ENCODE measurements around the gene TMEM94. TPM values are rescaled to one million over a fixed set of nuclear protein-coding genes. Genes with fewer than 3 reads are reported as not detected.

Gene TMEM94
- total and polyA plus RNA-seq, 2 of the 13 experiments (the other 11 are each of a cell fraction or from before 2014, with no cell fraction given), result 32.6 to 134 TPM

GRCh38 chr17:75457047-75457654 lies 716 bp downstream of the TMEM94 start (continued):
- peak; percentile 33; the same call in 1 of the 2 replicates for TF ChIP-seq ZFP91 (CRISPR knock-in tag; IDR thresholded peaks at IDR 0.05; ENCODE audit: borderline replicate concordance)
- TF ChIP-seq ZNF484 (CRISPR knock-in tag; IDR thresholded peaks at IDR 0.05; ENCODE audit: borderline replicate concordance, low read depth), result 0 out of 2 replicates have a peak, but pooled peaks have one; percentile 35
- no peak for TF ChIP-seq ARID4A (CRISPR knock-in tag; IDR thresholded peaks at IDR 0.05; ENCODE audit: borderline replicate concordance)
- TF ChIP-seq ZBTB3 (CRISPR knock-in tag; IDR thresholded peaks at IDR 0.05; ENCODE audit: borderline replicate concordance, low read depth), result peak; percentile 59; the same call in 1 of the 2 replicates
- TF ChIP-seq ZSCAN22 (CRISPR knock-in tag; IDR thresholded peaks at IDR 0.05), result 0 out of 2 replicates have a peak, but pooled peaks have one; percentile 64
- 0 out of 2 replicates have a peak, but pooled peaks have one; percentile 17 for TF ChIP-seq ZNF44 (CRISPR knock-in tag; IDR thresholded peaks at IDR 0.05)
- TF ChIP-seq ATF5 (CRISPR knock-in tag; IDR thresholded peaks at IDR 0.05; ENCODE audit: low read depth), result no peak
- peak; percentile 78; the same call in 1 of the 2 replicates for TF ChIP-seq CC2D1A (CRISPR knock-in tag; IDR thresholded peaks at IDR 0.05)
- peak; percentile 53; the same call in 1 of the 2 replicates for TF ChIP-seq RAD51 (IDR thresholded peaks at IDR 0.05; ENCODE audit: borderline replicate concordance)
- peak; percentile 51; the same call in 1 of the 2 replicates for TF ChIP-seq POLR2AphosphoS5 (IDR thresholded peaks at IDR 0.05; ENCODE audit: low read depth, low read length)
- TF ChIP-seq, protein P1, sequence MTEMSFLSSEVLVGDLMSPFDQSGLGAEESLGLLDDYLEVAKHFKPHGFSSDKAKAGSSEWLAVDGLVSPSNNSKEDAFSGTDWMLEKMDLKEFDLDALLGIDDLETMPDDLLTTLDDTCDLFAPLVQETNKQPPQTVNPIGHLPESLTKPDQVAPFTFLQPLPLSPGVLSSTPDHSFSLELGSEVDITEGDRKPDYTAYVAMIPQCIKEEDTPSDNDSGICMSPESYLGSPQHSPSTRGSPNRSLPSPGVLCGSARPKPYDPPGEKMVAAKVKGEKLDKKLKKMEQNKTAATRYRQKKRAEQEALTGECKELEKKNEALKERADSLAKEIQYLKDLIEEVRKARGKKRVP (CRISPR knock-in tag; IDR thresholded peaks at IDR 0.05), result 0 out of 4 replicates have a peak, but pooled peaks of 1 of the 2 experiments have one; percentile 28
- peak; percentile 57 for TF ChIP-seq MYC (CRISPR knock-in tag; IDR thresholded peaks at IDR 0.05; ENCODE audit: borderline replicate concordance)
- TF ChIP-seq ZNF510 (CRISPR knock-in tag; IDR thresholded peaks at IDR 0.05; ENCODE audit: low read depth), result peak; percentile 80; the same call in 1 of the 2 replicates
- TF ChIP-seq CREM (IDR thresholded peaks at IDR 0.05), result 0 out of 2 replicates have a peak, but pooled peaks have one; percentile 14
- no peak for TF ChIP-seq CREM (CRISPR knock-in tag; IDR thresholded peaks at IDR 0.05)

All from HepG2 (cell line).